Smooth muscle cell (in vitro differentiated cells): Measurements from ENCODE around the gene EEIG2. TPM values are rescaled to one million over a fixed set of nuclear protein-coding genes. Genes with fewer than 3 reads are reported as not detected.

Experiments used
- DNase-seq: peaks from one replicate; lab custom pipeline; 2025; ENCODE audit not compliant: unreplicated experiment; lab: John Stamatoyannopoulos, UW
- H2AFZ ChIP-seq: fragments of 200-600 bp; sonication (generic); 2 replicates; pipeline ENCODE4 v1.6.0; 2016; ENCODE audit warnings: antibody characterized with exemption, low read depth, mild to moderate bottlenecking
- H3F3A ChIP-seq: fragments of 200-600 bp; sonication (generic); 2 replicates; pipeline ENCODE4 v1.6.0; 2017; ENCODE audit warnings: antibody characterized with exemption, low read depth
- H3K27ac ChIP-seq: fragments of 200-600 bp; sonication (generic); 2 replicates; pipeline ENCODE4 v1.5.1; 2016; ENCODE audit warnings: low read depth, mild to moderate bottlenecking
- H3K27me3 ChIP-seq: fragments of 200-600 bp; sonication (generic); 2 replicates; pipeline ENCODE4 v1.6.1; 2016; ENCODE audit warnings: low read depth, mild to moderate bottlenecking
- H3K36me3 ChIP-seq: fragments of 200-600 bp; sonication (generic); 2 replicates; pipeline ENCODE4 v1.5.1; 2016; ENCODE audit warnings: low read depth
- H3K4me1 ChIP-seq: fragments of 200-600 bp; sonication (generic); 2 replicates; pipeline ENCODE4 v1.5.1; 2016; ENCODE audit warnings: low read depth
- H3K4me2 ChIP-seq: fragments of 200-600 bp; sonication (generic); 2 replicates; pipeline ENCODE4 v1.6.0; 2016; ENCODE audit warnings: mild to moderate bottlenecking
- H3K4me3 ChIP-seq: fragments of 200-600 bp; sonication (generic); 2 replicates; pipeline ENCODE4 v1.5.1; 2016; ENCODE audit warnings: mild to moderate bottlenecking
- H3K79me2 ChIP-seq: fragments of 200-600 bp; sonication (generic); 2 replicates; pipeline ENCODE4 v1.6.0; 2016; ENCODE audit warnings: low read depth, mild to moderate bottlenecking
- H3K9ac ChIP-seq: fragments of 200-600 bp; sonication (generic); 2 replicates; pipeline ENCODE4 v1.6.0; 2016; ENCODE audit warnings: low read depth
- H3K9me3 ChIP-seq: fragments of 200-600 bp; sonication (generic); replicated peaks from 2 replicates; pipeline ENCODE4 v1.5.1; 2016; ENCODE audit warnings: low read depth
- H4K20me1 ChIP-seq: fragments of 200-600 bp; sonication (generic); 2 replicates; pipeline ENCODE4 v1.6.0; 2016; ENCODE audit warnings: low read depth
- CTCF ChIP-seq: fragments of 200-600 bp; sonication (generic); IDR thresholded peaks from 2 replicates; pipeline ENCODE4 v1.5.1; 2017; ENCODE audit warnings: borderline replicate concordance, mild to moderate bottlenecking, antibody characterized with exemption; ENCODE audit not compliant: insufficient read depth, poor library complexity, severe bottlenecking
- WGBS: methylation state at CpG from one replicate; pipeline ENCODE4 v1.1.7; 2016; ENCODE audit warnings: low lambda C conversion rate; 5-methylcytosine and 5-hydroxymethylcytosine counted together
- polyA plus RNA-seq: library from polyadenylated mRNA; unstranded; fragments of >200 nt; fragmentation: Nextera tagmentation; extraction: Ambion mirVana; gene quantifications from 2 replicates; pipeline ENCODE4 v1.2.1, GENCODE V29; 2016
- total RNA-seq: library from RNA; depleted of rRNA; stranded (reverse); fragments of >200 nt; gene quantifications from 2 replicates; pipeline ENCODE4 v1.2.3, GENCODE V29; 2014

EEIG2 gene
- total and polyA plus RNA-seq, 2 experiments from 2014 or later = 3.7 to 8.0 TPM

GRCh38 chr1:108565081-108565480, 5.2 kb downstream of the EEIG2 start:
- H3K4me3 ChIP-seq = no peak overlapping the region
- H3K9me3 ChIP-seq = no peaks in the 10 kb centered on the region
- peaks cover 4% of the 10 kb centered on the region for H3F3A ChIP-seq
- H3K27me3 ChIP-seq = no peaks in the 10 kb centered on the region
- H3K79me2 ChIP-seq = peaks cover 55% of the 10 kb centered on the region
- no peak overlapping the region for H3K27ac ChIP-seq
- no peak overlapping the region for H3K4me2 ChIP-seq
- peaks cover 33% of the 10 kb centered on the region for H4K20me1 ChIP-seq
- no peak overlapping the region for H3K9ac ChIP-seq
- no peaks in the 10 kb centered on the region for H3K36me3 ChIP-seq
- peaks cover 8% of the 10 kb centered on the region for H3K4me1 ChIP-seq
- WGBS = 89% methylated on average over 6 of the region's 6 CpGs
- no peak for DNase-seq
- no peak for TF ChIP-seq CTCF
- no peak overlapping the region for H2AFZ ChIP-seq

GRCh38 chr1:108565512-108565911, 5.6 kb downstream of the EEIG2 start:
- H3F3A ChIP-seq = peaks cover 4% of the 10 kb centered on the region
- peaks cover 7% of the 10 kb centered on the region for H3K4me1 ChIP-seq
- H3K79me2 ChIP-seq = peaks cover 55% of the 10 kb centered on the region
- no peaks in the 10 kb centered on the region for H3K27me3 ChIP-seq
- H3K36me3 ChIP-seq = no peaks in the 10 kb centered on the region
- no peaks in the 10 kb centered on the region for H3K9me3 ChIP-seq
- H4K20me1 ChIP-seq = peaks cover 35% of the 10 kb centered on the region
- H3K27ac ChIP-seq = no peak overlapping the region
- 93% methylated on average over 1 of the region's 1 CpG for WGBS
- DNase-seq = no peak
- TF ChIP-seq CTCF = no peak
- H3K4me3 ChIP-seq = no peak overlapping the region
- H3K9ac ChIP-seq = no peak overlapping the region
- no peak overlapping the region for H3K4me2 ChIP-seq
- no peak overlapping the region for H2AFZ ChIP-seq

GRCh38 chr1:108568589-108568988, 8.7 kb downstream of the EEIG2 start:
- no peak overlapping the region for H3K4me3 ChIP-seq
- H3K27ac ChIP-seq = no peak overlapping the region
- H3K27me3 ChIP-seq = no peaks in the 10 kb centered on the region
- H3K4me1 ChIP-seq = no peaks in the 10 kb centered on the region
- 100% methylated on average over 2 of the region's 2 CpGs for WGBS
- H3F3A ChIP-seq = no peaks in the 10 kb centered on the region
- H2AFZ ChIP-seq = no peak overlapping the region
- H4K20me1 ChIP-seq = peaks cover 20% of the 10 kb centered on the region
- H3K79me2 ChIP-seq = peaks cover 41% of the 10 kb centered on the region
- no peak overlapping the region for H3K4me2 ChIP-seq
- H3K9ac ChIP-seq = no peak overlapping the region
- H3K9me3 ChIP-seq = no peaks in the 10 kb centered on the region
- TF ChIP-seq CTCF = no peak
- no peaks in the 10 kb centered on the region for H3K36me3 ChIP-seq
- no peak for DNase-seq

DNA sequence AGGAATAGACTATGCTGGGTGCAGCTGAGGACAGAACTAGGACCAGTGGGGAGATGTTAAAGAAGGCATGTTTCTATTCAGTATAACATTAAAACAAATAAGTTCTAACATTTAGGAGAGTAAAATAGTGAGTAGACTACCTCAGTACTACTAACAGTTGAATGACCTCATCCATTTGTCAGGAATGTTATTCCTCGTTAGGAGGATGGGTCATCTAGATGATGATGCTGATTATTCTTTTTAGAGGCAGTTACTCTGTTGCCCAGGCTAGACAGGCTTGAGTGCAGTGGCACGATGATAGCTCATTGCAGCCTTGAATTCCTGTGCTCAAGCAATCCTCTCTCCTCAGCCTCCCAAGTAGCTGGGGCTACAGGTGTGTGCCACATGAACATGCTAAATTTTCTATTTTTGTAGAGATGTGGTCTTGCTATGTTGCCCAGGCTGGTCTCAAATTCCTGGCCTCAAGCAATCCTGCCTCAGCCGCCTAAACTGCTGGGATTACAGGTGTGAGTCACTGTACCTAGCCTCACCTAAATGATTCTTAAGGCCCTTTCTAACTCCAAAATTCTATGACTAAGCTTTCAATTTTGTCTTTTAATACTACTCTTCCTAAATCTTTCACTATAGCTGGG, 9.3 kb downstream of the EEIG2 start:
- DNase-seq = no peak
- H3K9ac ChIP-seq = no peak overlapping the region
- WGBS = 74% methylated on average over 3 of the region's 3 CpGs
- H3K4me2 ChIP-seq = no peak overlapping the region
- no peaks in the 10 kb centered on the region for H3K9me3 ChIP-seq
- H4K20me1 ChIP-seq = peaks cover 20% of the 10 kb centered on the region
- no peak overlapping the region for H3K4me3 ChIP-seq
- no peaks in the 10 kb centered on the region for H3K36me3 ChIP-seq
- no peak overlapping the region for H2AFZ ChIP-seq
- H3K27ac ChIP-seq = no peak overlapping the region
- H3K79me2 ChIP-seq = peaks cover 40% of the 10 kb centered on the region
- TF ChIP-seq CTCF = no peak
- H3K27me3 ChIP-seq = no peaks in the 10 kb centered on the region
- H3K4me1 ChIP-seq = no peaks in the 10 kb centered on the region
- H3F3A ChIP-seq = peaks cover under 1% of the 10 kb centered on the region
